HG03575 (cell line): Measurements from ENCODE around the gene FXYD2.
"Not testable (repeated sequence)": the region's sequence is repeated elsewhere in the genome, so short reads cannot be mapped to it uniquely, and the experiment has no call there.

ENCODE experiments used
- ATAC-seq: cut with Tn5 transposase; IDR thresholded peaks from one replicate; pipeline ENCODE4 v1.9.1; 2021; ENCODE audit not compliant: unreplicated experiment, insufficient number of reproducible peaks, low FRiP score; ENCODE audit errors: extremely low read depth

FXYD2 gene

GRCh38 chr11:117824571-117825537 lies at the start of gene FXYD2:
Gene FXYD2, minus strand, starts transcription at chr11:117824744. Its CDS starts 66 bp downstream, at chr11:117824678.
- ATAC-seq, result no peak

DNA sequence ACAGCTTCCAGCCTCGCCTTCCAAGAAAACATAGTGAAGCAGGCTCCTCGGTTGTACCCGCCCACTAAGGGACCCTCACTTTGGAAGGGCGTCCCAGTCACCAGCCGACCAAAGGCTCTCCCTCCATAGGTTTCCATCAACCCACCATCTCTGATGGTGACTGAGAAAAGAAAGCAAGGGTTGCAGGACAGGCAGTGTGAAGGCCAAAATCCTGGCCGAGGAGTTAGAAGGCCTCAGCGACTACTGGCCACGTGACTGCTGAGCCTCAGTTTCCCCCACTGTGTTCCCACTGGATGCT lies 49.2 kb upstream of the FXYD2 start:
- ATAC-seq, result no peak

DNA sequence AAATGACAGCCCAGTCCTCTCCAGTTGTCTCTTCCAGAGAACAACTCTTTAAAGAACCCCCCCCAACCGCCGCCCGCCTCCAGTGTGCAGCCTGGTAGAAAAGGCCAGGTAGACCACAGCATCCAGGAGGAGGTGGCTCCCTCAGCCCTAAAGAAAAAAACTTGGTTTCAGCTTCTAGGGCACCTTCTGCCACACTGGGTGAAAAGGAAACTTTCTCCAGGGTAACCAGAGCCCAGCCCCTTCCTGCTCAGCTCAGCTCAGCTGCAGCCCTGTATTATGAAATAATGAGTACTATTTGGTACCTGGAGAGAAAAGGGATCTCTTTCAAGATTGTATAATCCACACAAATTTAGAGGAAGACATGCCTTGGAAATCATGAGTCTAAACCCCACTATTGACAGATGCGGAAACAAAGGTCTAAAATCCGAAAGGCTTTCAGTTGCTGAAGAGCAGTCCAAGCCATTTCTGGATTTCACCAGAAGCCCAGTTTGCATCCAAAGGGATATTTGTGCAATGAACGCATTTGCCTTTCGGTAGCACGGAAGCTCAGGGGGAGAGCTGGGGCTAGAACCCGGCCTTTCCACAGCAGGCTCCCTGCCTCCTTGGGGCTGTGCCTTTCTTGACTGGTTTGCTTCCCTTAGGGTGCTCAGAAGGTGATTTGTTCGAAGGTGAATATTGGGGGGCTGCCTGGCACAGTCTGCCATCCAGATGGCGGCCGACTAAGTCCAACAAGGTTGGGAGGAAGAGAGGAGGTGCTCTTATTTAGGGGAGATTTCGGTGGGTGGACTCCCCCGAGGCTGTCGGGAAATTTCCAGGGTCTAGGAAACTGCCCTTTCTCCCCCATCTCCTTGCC lies 48.7 kb upstream of the FXYD2 start:
- no peak for ATAC-seq

DNA sequence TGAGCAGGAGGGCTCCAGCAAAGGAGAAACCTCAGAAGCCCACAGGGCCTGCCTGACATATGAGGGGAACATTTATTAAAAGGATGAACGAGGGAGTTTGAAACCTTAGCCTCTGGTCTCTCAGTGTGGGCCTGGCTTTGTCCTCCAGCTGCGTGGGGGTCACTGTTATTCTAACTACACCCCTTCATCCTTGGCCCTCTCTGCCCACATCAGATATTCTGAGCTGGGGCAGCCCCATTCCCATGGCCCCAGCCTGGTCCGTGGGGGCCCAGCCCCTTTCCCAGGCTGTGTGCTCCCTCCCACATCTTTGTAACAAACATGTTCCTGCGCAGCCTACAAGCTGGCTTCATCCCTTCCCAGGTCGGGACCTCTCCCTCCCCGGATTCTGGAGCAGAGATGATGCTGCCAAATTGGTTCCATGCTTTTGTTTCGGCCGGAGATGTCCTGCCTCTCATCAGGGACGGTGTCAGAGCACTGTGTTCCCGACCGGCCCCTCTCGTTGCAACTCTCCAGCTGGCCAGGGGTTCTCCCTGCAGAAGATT lies 47.9 kb upstream of the FXYD2 start:
- no peak for ATAC-seq

DNA sequence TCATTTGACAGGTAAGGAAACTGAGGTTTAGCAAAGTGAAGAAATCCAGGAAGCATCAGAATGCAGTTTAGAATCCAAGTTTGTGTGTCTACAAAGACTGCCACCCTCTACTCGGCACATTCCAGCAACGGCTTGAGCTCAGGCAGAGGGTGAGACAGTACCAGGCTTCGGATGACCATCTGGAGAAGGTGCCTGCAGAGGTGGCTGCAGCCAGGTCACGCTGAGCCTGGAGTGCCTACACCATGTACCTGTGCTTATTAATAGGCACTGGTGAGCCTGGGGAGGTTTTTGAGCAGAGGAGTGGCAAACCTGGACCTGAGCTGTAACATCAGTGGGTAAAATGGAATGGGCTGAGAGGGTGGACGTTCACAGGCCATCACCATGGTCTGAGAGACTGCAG lies 47.2 kb upstream of the FXYD2 start:
- ATAC-seq, result no peak

- ATAC-seq, result no peak
Measured at GRCh38 chr11:117871160-117871559, 46.6 kb upstream of the FXYD2 start.

- ATAC-seq, result no peak
Measured at GRCh38 chr11:117870103-117870952, 45.8 kb upstream of the FXYD2 start.

DNA sequence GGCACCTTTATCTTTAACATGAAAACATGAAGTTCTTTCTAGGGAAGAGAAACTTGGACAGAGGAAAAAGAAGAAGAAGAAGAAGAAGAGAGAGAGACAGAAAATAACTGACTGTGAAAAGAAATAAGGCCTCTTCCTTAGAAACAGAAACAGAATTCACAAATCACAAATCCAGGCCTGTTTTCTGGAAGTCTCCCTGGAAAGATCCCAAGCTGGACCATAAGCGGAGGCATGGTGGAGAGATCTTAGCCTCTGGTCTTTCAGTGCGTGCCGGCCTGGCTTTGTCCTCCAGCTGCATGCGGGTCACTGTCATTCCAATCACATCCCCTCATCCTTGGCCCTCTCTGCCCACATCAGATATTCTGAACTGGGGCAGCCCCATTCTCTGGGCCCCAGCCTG lies 45.1 kb upstream of the FXYD2 start:
- no peak for ATAC-seq

DNA sequence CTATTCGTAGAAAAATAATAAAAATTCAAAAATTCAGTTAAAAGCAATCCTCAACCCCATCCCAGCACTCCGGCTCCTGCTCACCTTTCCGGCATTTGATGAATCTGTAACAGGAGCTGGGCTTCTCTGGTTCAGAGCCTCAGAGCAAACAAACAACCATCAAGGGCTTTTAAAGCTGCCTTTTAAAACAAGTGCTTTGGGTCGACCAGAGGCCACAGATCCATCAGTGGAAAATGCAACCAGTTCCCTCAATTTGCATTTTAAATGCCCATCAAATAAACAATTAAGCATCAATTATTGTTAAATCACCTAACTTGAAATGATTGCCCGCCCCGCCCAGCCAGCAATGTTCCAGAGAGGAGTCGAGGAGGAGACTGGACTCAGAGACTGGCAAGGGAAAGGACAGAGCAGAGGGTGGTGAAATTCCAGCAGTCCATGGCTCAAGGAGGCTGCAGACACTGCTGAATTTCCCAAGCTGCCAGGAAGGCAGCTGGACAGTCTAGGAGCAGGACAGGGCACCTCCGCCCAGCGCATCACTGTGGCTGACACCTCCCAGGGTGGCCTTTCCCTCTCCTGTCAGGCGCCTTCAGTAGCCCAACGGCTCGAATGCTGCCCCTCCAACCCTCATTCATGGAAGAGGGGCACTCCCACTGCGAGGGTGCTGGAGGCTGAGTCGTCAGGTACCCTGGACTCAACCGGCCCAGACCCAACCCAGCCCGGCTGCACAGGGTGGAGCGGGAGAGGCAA lies 44.4 kb upstream of the FXYD2 start:
- ATAC-seq, result no peak

DNA sequence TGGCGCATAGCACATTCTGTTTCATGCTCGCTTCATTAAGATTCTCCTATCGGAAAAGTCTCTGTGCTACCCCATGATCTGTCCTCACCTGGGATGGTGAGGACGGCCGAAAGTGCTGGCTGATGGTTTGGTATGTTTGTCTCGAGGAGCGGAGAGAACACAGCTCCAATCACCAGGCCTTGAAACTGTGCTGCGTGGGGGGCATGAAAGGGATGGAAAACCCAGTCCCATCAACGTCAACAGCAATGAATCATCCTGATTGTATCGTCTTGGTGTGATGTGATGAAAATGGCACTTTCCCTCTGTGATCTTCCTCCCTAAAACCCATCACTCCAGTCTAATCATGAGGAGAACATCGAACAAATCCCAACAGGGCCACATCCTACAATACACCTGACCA lies 43.5 kb upstream of the FXYD2 start:
- ATAC-seq, result no peak

DNA sequence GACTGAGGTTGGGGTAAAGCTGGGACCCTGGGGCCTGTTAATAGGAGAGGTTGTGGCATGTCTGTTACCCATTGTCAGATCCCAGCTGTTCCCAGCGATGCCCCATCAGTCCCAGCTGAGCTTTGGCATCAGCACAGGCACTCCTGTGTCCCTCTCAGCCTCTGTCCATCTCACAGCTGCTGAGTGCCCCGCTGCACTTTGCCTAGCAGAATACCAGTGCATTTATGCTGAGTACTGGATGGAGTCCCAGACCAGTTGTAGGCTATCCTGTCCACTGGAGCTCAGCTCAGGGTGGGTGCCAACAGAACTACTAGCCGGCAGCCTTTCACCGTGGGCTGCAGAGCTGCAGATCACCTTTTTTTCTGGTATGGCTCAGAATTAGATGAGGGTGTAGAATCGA lies 42.0 kb upstream of the FXYD2 start:
- ATAC-seq, result no peak

DNA sequence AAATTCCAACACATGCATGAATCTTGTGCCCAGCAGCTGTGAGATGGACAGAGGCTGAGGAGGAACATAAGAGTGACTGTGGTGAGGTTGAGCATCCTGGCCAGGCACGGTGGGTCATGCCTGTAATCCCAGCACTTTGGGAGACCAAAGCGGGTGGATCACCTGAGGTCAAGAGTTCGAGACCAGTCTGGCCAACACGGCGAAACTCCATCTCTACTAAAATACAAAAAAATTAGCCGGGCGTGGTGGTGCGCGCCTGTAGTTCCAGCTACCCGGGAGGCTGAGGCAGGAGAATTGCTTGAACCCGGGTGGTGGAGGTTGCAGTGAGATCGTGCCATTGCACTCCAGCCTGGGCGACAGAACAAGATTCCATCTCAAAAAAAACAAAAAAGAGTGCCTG lies 41.0 kb upstream of the FXYD2 start:
- ATAC-seq, result not testable (repeated sequence)

DNA sequence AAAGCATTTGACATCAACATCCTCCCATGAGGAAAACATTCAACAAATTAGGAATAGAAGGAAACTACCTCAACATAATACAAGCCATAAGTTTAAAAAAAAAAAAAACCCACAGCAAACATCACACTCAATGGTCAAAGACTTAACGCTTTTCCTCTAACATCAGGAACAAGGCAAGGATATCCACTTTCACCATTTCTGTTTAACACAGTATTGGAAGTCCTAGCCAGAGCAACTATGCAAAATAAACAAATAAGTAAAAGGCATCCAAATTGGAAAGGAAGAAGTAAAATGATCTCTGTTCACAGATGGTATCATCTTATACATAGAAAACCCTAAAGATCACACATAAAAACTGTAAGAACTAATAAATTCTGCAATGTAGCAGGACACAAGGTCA lies 38.8 kb upstream of the FXYD2 start:
- ATAC-seq, result no peak

DNA sequence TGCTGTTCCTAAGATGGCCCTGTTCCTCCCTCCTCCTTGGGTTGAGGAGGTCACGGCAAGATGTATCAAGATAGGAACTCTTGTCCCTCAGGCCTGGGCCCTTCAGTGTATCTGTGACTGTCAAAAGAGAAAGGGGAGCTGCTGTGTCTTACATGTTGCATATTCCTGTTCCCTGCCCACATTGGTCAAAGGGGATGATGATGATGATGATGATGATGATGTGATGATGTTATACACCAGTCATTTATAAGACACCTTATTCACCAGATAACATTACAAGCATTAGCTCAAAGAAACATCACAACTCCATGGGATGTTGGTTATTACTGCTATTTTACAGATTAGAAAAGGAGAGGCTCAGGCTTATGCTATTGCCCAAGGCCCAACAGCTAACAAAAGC lies 38.2 kb upstream of the FXYD2 start:
- no peak for ATAC-seq

GRCh38 chr11:117862019-117862725 lies 37.6 kb upstream of the FXYD2 start:
- no peak for ATAC-seq

DNA sequence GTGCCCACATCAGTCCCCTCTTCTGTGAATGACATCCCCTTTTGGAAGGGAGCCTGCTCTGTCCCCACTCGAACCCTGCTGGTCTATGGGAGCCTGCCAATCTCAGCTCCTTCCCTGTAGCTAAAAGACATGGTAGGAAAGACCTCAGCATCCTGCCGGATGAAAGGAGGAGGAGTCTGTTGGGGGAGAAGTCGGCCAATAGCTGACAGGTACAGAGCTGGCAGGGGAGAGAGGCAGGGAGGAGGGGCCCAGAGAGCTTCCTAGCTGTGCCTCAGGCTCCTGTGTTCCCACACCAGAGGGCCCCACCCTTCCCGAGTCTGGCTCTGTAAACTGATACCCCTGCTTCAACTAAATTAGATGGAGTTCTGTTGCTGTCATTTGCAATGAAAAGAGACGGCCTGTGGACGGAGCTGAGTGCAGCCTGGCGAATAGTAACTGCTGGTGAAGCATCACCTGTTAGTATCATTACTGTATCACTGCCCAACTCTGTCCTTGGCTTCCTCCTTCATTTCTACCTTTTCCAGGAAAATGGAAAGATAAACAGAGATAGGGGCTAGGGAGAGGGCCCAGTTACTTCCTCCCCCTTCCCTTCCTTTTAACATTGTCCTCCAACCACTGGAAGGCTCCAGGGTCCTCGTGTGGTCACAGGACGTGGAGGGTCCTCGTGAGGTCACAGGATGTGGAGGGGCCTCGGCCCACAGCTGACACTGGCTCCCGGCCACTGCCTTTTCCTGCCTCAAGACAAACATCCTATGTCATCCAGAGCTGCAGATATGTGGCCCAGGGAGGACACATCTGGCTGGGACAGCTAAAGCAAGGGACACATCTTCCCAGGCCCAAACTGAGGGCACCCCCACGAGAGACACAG lies 36.8 kb upstream of the FXYD2 start:
- ATAC-seq, result no peak

DNA sequence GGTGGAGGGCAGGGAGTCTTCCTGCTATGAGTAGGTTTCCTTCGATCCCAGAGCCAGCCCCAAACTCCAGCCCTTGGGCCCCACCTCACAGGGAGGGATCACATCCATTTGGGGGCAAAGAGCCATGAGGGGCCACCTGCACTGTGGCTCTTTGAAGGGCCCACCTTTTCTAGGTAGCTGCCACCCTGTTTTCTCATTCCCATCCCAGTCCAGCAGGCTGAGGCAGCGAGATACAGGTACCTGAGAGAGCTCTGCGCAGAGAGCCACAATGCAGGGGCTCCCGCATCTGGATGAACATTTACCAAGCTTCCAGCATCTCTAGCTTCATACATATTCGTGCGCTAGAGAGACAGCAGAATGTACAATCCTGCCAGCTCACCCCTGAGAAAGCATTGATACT lies 35.6 kb upstream of the FXYD2 start:
- no peak for ATAC-seq
